Liver (tissue), 3 donors: ENCODE results near the gene TGFB1I1.

ENCODE experiments used
- EGR1 ChIP-seq, 2 donors: IDR thresholded peaks; 2 replicates each; pipeline ENCODE4 v1.6.1; 2016 to 2018; ENCODE audit warnings: antibody characterized with exemption in 2 of 2, low read depth in 2 of 2
- GABPA ChIP-seq, 2 donors: IDR thresholded peaks in 1 of 2; conservative IDR thresholded peaks in 1 of 2; 2 replicates each; pipeline ENCODE4 v1.6.1; 2016; ENCODE audit warnings: antibody characterized with exemption in 2 of 2, mild to moderate bottlenecking in 1 of 2, moderate library complexity in 1 of 2
- HNF4A ChIP-seq, 2 donors: conservative IDR thresholded peaks; 2 replicates each; pipeline ENCODE4 v1.6.1; 2016; ENCODE audit warnings: antibody characterized with exemption in 2 of 2, mild to moderate bottlenecking in 2 of 2
- HNF4G ChIP-seq: IDR thresholded peaks from 2 replicates; pipeline ENCODE4 v1.6.1; 2016; ENCODE audit warnings: antibody characterized with exemption
- JUND ChIP-seq, 2 donors: IDR thresholded peaks; 2 replicates each; pipeline ENCODE4 v1.6.1; 2016; ENCODE audit warnings: antibody characterized with exemption in 2 of 2
- NR2F2 ChIP-seq: IDR thresholded peaks from 2 replicates; pipeline ENCODE4 v1.6.1; 2016; ENCODE audit warnings: antibody characterized with exemption
- SP1 ChIP-seq: IDR thresholded peaks from 2 replicates; pipeline ENCODE4 v1.6.1; 2018; ENCODE audit warnings: antibody characterized with exemption, mild to moderate bottlenecking
- YY1 ChIP-seq: IDR thresholded peaks from 2 replicates; pipeline ENCODE4 v1.6.1; 2016; ENCODE audit warnings: antibody characterized with exemption, mild to moderate bottlenecking
- TF ChIP-seq, protein P1 (sequence below): fragments of 150-350 bp; IDR thresholded peaks from 2 replicates; pipeline ENCODE4 v1.5.1; 2017; ENCODE audit warnings: improper control_type of control experiment, low read depth, low read length; ENCODE audit not compliant: missing input control
- TF ChIP-seq, protein P2 (sequence below): IDR thresholded peaks from 2 replicates; pipeline ENCODE4 v1.6.1; 2016; ENCODE audit warnings: antibody characterized with exemption
- TF ChIP-seq, protein P3 (sequence below): IDR thresholded peaks from 2 replicates; pipeline ENCODE4 v1.6.1; 2016; ENCODE audit warnings: antibody characterized with exemption, mild to moderate bottlenecking
- donor health status: healthy.
- donor health status: healthy.

DNA sequence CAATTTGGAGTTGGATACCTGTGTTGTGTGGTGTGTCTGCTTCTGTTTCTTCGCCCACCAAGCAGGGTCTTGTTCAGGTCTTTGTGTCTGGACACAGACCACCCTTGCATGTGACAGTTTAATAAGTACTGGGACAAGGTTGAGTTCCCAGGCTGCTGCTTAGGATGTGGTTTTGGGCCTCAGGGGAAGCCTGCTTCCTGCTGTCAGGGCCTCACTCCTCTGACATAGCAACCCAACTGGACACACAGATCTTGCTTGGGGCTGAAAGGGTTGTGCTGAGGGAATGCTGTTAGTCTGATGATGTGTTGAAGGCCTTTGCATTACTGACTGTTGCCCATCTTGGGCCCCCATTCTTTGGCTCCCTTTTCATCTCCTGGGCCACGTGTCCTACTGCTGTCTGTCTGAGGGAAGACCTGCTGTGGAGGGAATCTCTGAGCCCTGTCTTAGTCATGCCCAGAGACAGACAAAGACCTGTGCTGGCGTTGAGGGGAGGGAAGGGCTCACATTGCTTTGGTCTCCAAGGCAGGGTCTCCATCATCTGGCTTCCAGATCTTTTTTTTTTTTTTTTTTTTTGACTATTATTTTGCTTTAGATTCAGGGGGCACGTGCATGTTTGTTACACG, 4.7 kb upstream of the TGFB1I1 start:
- TF ChIP-seq, protein P1, sequence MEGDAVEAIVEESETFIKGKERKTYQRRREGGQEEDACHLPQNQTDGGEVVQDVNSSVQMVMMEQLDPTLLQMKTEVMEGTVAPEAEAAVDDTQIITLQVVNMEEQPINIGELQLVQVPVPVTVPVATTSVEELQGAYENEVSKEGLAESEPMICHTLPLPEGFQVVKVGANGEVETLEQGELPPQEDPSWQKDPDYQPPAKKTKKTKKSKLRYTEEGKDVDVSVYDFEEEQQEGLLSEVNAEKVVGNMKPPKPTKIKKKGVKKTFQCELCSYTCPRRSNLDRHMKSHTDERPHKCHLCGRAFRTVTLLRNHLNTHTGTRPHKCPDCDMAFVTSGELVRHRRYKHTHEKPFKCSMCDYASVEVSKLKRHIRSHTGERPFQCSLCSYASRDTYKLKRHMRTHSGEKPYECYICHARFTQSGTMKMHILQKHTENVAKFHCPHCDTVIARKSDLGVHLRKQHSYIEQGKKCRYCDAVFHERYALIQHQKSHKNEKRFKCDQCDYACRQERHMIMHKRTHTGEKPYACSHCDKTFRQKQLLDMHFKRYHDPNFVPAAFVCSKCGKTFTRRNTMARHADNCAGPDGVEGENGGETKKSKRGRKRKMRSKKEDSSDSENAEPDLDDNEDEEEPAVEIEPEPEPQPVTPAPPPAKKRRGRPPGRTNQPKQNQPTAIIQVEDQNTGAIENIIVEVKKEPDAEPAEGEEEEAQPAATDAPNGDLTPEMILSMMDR = no peak
- no peak for TF ChIP-seq EGR1 (IDR thresholded peaks at IDR 0.05; ENCODE audit: low read depth in 2 of 2)
- TF ChIP-seq GABPA (IDR thresholded peaks at IDR 0.05 in 1 of 2, conservative IDR thresholded peaks at IDR 0.05 in 1 of 2) = no peak
- TF ChIP-seq, protein P2, sequence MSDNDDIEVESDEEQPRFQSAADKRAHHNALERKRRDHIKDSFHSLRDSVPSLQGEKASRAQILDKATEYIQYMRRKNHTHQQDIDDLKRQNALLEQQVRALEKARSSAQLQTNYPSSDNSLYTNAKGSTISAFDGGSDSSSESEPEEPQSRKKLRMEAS = no peak
- TF ChIP-seq, protein P3, sequence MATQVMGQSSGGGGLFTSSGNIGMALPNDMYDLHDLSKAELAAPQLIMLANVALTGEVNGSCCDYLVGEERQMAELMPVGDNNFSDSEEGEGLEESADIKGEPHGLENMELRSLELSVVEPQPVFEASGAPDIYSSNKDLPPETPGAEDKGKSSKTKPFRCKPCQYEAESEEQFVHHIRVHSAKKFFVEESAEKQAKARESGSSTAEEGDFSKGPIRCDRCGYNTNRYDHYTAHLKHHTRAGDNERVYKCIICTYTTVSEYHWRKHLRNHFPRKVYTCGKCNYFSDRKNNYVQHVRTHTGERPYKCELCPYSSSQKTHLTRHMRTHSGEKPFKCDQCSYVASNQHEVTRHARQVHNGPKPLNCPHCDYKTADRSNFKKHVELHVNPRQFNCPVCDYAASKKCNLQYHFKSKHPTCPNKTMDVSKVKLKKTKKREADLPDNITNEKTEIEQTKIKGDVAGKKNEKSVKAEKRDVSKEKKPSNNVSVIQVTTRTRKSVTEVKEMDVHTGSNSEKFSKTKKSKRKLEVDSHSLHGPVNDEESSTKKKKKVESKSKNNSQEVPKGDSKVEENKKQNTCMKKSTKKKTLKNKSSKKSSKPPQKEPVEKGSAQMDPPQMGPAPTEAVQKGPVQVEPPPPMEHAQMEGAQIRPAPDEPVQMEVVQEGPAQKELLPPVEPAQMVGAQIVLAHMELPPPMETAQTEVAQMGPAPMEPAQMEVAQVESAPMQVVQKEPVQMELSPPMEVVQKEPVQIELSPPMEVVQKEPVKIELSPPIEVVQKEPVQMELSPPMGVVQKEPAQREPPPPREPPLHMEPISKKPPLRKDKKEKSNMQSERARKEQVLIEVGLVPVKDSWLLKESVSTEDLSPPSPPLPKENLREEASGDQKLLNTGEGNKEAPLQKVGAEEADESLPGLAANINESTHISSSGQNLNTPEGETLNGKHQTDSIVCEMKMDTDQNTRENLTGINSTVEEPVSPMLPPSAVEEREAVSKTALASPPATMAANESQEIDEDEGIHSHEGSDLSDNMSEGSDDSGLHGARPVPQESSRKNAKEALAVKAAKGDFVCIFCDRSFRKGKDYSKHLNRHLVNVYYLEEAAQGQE = no peak
- no peak for TF ChIP-seq JUND (IDR thresholded peaks at IDR 0.05)
- no peak for TF ChIP-seq NR2F2
- TF ChIP-seq SP1 = no peak
- no peak for TF ChIP-seq YY1
- no peak for TF ChIP-seq HNF4G
- TF ChIP-seq HNF4A (conservative IDR thresholded peaks at IDR 0.05) = no peak
